WI38 (cell line): ENCODE measurements around the gene NOL3.

ENCODE experiments used
- H3K4me3 ChIP-seq: 2 replicates; pipeline ENCODE4 v1.5.1; 2011; ENCODE audit warnings: low read depth, mild to moderate bottlenecking, control low read depth, low read length
- TF ChIP-seq, protein P1 (sequence below): IDR thresholded peaks from 2 replicates; pipeline ENCODE4 v1.5.1; 2012; ENCODE audit warnings: low read depth, mild to moderate bottlenecking, control low read depth, low read length

NOL3 gene

DNA sequence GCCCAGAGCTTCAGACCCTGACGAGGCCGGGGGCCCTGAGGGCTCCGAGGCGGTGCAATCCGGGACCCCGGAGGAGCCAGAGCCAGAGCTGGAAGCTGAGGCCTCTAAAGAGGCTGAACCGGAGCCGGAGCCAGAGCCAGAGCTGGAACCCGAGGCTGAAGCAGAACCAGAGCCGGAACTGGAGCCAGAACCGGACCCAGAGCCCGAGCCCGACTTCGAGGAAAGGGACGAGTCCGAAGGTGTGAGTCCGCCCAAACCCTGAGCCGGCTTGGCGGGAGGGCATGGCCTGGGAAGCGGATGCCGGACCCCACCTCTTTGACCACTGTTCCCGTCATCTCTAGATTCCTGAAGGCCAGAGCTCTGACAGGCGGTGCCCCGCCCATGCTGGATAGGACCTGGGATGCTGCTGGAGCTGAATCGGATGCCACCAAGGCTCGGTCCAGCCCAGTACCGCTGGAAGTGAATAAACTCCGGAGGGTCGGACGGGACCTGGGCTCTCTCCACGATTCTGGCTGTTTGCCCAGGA is 4.4 kb downstream of the NOL3 start:
- peak overlapping the region; percentile 57 for H3K4me3 ChIP-seq
- TF ChIP-seq, protein P1, sequence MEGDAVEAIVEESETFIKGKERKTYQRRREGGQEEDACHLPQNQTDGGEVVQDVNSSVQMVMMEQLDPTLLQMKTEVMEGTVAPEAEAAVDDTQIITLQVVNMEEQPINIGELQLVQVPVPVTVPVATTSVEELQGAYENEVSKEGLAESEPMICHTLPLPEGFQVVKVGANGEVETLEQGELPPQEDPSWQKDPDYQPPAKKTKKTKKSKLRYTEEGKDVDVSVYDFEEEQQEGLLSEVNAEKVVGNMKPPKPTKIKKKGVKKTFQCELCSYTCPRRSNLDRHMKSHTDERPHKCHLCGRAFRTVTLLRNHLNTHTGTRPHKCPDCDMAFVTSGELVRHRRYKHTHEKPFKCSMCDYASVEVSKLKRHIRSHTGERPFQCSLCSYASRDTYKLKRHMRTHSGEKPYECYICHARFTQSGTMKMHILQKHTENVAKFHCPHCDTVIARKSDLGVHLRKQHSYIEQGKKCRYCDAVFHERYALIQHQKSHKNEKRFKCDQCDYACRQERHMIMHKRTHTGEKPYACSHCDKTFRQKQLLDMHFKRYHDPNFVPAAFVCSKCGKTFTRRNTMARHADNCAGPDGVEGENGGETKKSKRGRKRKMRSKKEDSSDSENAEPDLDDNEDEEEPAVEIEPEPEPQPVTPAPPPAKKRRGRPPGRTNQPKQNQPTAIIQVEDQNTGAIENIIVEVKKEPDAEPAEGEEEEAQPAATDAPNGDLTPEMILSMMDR, result no peak

DNA sequence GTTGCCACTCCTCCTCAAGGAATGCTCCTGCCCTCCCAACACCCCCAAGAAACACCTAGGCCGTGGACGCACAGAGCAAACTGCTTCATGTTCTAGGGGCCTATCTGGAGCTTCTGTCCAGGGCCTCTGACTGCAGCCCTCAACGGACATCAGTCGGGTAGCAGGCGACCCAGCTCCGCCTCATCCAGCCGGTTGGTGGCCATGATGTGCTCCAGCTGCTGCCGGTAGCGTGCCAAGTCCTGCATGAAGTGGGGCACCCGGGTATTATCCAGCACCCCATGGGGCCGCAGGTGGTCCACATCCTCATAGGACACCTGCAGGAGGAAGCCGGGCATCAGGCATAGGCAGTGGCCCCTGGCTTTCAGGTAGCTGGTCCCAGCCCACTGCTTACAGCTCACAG is 6.3 kb downstream of the NOL3 start:
- H3K4me3 ChIP-seq, result no peak overlapping the region
- TF ChIP-seq, protein P1, result no peak

DNA sequence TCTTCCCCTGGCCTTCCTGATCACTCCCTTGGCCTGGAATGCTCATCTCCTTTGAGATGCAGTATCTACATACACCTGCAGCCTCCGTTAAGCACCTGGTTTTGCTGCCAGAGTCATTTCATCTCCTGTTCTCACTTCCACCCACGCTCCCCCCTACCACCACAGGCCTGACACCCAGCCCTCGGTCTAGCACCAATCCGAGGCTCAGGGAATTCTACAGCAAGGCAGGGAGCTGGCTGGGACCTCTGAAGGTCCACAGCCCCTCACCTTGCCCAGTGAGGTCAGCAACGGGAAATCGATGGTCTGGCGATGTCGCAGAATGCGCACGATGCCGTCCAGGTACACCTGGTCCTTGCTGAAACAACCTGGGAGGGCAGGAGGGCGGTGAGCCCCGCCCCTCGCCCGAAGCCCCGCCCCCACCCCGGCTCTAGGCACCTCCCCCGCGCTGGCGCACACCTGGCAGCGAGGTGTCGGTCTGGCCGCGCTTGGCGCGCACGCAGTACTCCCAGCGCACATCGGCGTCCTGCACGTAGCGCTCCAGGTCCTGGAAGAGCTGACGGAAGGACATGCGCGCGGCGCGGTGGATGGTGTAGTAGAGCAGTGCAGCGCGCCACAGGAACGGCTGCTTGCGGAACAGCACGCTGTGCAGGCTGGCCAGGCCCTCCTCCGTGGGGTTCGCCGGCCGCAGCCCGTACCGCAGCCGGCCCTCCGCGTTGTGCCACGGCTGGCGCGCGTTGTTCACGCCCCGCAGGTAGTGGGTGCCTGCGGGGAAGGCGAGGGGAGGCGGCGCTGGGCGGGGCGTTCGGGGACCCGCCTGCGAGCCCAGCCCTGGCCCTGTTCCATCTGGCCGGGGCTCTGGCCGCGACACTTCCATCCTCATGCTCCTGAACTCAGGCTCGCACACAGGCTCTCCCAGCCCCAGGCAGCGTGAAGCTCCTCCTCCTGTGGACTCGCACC is 7.7 kb downstream of the NOL3 start:
- TF ChIP-seq, protein P1, result no peak
- H3K4me3 ChIP-seq, result no peak overlapping the region

DNA sequence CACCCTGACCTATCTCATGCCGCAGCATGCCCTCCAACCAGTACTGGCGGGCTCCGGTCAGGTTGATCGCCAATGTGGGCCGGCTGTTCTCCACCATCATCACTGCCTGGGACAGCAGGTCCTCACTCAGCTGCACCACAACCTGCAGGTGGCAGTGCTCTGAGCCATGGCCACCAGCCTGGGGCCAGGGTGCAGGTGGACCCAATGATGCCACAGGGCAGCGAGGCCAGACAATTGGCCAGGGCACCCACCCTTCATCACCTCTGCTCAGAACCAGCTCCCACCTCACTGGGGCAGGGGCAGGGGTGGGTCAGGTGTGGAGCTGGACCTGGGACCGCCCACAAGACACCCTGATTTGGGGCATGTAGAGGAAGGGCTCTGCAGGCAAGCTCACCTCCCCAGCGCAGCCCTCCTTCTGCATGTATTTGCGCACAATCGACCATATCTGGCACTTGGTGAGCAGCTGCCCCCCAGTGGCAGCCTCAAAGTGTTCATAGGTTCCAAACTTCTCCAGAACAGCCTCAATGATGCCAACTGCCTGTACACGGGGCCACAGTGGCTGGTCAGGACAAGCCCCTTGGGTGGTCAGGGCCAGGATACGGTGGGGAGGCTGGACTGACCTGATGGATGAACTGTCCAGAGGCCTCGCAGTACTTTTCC is 9.2 kb downstream of the NOL3 start:
- TF ChIP-seq, protein P1, result no peak
- H3K4me3 ChIP-seq, result no peak overlapping the region

DNA sequence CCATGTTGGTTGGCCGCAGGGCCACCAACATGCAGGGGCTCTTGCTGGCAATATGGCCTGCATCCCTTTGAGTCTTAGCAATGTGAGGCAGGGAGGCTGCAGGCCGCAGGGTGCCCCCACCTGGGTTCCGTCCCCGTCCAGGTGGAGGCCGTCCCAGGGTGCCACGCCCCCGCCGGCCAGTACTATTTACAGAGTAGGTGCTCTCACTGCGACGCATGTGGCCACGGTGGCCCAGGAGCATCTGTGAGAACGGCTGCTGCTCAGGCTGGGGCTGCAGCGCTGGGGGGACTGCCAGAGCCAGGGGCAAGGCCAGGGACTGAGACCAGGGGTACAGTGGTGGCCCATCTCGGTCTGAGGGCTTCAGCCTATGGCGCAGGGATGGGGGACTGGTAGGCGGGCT is 9.8 kb downstream of the NOL3 start:
- no peak overlapping the region for H3K4me3 ChIP-seq
- TF ChIP-seq, protein P1, result no peak

DNA sequence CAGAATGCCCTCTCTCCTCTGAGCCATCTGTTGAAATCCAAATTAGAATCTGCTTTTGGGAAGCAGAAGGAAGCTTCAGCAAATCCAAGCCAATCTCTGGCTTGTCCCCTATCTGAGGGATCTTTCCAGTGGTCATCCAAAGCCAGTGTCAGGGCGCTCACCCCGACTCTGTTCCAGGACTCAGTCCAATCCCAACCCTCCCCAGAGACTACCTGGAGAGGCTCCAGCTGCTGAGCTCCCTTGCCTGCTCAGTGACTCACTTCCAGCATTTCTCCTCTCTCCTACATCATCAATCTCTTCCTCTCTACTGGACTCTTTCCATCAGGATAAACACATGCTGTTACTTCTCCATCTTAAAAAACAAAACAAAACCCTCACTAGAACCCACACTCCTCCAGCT is 11.0 kb downstream of the NOL3 start:
- peak overlapping the region; percentile 17; the same call in 1 of the 2 replicates for H3K4me3 ChIP-seq
- TF ChIP-seq, protein P1, result no peak

DNA sequence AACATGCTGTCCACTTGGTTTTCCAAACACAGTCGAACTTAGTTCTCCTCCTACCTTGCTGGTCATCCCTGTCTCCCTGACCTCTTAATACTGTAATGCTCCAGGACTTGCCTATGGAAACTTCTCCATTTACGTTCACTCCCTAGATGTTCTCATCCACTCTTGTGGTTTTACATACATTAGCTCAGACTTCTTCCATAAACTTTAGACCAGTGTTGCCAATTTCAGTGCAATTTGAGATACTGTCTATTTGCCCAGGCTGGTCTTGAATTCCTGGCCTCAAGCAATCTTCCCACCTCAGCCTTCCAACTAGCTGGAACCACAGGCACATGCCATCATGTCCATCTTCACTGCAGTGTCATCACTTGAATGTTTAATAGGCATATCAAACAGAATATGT is 11.9 kb downstream of the NOL3 start:
- peak overlapping the region; percentile 78 for H3K4me3 ChIP-seq
- TF ChIP-seq, protein P1, result no peak
